ENCODE data around the gene KRT2. TPM values are rescaled to one million over a fixed set of nuclear protein-coding genes. Genes with fewer than 3 reads are reported as not detected.
A peak's percentile ranks its signal among the peaks of the same experiment; 100 is the strongest.

The KRT2 gene
- total and polyA plus RNA-seq, 9 of the 15 experiments (the other 6 are each of a cell fraction or from before 2014, with no cell fraction given) = 0.03 to 0.69 (median 0.07) TPM; not detected in 2

DNA sequence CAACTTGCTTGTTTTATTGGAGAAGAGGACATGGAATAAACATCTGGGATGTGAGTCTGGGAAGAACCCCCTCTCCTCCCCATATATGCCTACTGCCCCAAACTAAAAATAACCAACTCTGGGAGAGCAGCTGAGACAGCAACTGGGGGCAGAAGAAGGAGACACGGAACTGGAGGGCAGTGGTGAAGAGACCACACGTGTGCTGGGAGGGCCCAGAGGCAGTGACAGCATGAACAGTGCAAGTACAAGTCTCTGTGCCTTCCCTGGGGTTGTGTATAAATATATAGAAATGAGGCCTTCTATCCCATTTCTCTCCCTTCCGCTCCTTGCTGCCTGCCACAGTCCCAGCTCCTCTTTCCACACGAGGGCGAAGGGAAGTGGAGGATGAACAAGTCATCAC, 29.7 kb downstream of the KRT2 start:
- Histone ChIP-seq H3K9ac (ENCODE audit: insufficient read depth in 1 of 2, low read depth in 2 of 2, low read length in 2 of 2) (no peak overlapping the region), H4K20me1 (replicated peaks; ENCODE audit: control insufficient read depth, insufficient read depth, low read length) (no peaks in the 10 kb centered on the region), H2AFZ (ENCODE audit: low read depth, low read length) (0 out of 2 replicates have a peak overlapping the region, but pooled peaks have one; percentile 13), H3K4me3 (no peak overlapping the region), H3K79me2 (ENCODE audit: control insufficient read depth, insufficient read depth, low read length) (no peaks in the 10 kb centered on the region), H3K27me3 (ENCODE audit: control insufficient read depth in 2 of 2, insufficient read depth in 2 of 2, low read length in 2 of 2) (peaks cover 4 to 8% of the 10 kb centered on the region in 2 experiments; a peak in 4 of 5 replicates), H3K4me1 (replicated peaks in 1 of 2; ENCODE audit: control insufficient read depth in 2 of 2, insufficient read depth in 2 of 2, low read length in 2 of 2) (peaks cover 0 to 15% of the 10 kb centered on the region in 2 experiments; a peak in 3 of 5 replicates), H3K27ac (ENCODE audit: extremely low read depth, low read depth, low read length) (no peak overlapping the region), H3K9me3 (replicated peaks; ENCODE audit: control insufficient read depth, insufficient read depth, low read depth, low read length) (no peaks in the 10 kb centered on the region), H3K4me2 (ENCODE audit: insufficient read depth, low read length) (no peak overlapping the region), H3K36me3 (ENCODE audit: control insufficient read depth, insufficient read depth, low read length) (no peaks in the 10 kb centered on the region), H3K9me1 (ENCODE audit: control insufficient read depth, insufficient read depth, low read length) (no peaks in the 10 kb centered on the region)
- intact Hi-C loops (cut with micrococcal nuclease) = no loop called here
- ChIA-PET CTCF (ENCODE audit: low intra/inter-chr PET ratio) (no interaction called here), POLR2A (no interaction called here)
- FAIRE-seq (no peak), ATAC-seq (no peak), DNase-seq (ENCODE audit: extremely low read depth in 1 of 4, low spot score in 3 of 4) (no peak)
- 44% methylated on average over 5 of the region's 5 CpGs for WGBS (ENCODE audit: insufficient coverage, low coverage, missing lambda C conversion rate)
- TF ChIP-seq KHSRP (IDR thresholded peaks at IDR 0.05) = no peak
- no peak for TF ChIP-seq ZNF583 (CRISPR knock-in tag; IDR thresholded peaks at IDR 0.05)
- TF ChIP-seq SMARCC2 (IDR thresholded peaks at IDR 0.05; ENCODE audit: low read depth) = no peak
- TF ChIP-seq, protein P1, sequence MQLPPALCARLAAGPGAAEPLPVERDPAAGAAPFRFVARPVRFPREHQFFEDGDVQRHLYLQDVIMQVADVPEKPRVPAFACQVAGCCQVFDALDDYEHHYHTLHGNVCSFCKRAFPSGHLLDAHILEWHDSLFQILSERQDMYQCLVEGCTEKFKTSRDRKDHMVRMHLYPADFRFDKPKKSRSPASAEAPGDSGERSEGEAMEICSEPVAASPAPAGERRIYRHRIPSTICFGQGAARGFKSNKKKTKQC (CRISPR knock-in tag; IDR thresholded peaks at IDR 0.05) = no peak
- BruUV-seq (replicated peaks) = no TSS peak
- in situ Hi-C loops (cut with MboI) = no loop called here

DNA sequence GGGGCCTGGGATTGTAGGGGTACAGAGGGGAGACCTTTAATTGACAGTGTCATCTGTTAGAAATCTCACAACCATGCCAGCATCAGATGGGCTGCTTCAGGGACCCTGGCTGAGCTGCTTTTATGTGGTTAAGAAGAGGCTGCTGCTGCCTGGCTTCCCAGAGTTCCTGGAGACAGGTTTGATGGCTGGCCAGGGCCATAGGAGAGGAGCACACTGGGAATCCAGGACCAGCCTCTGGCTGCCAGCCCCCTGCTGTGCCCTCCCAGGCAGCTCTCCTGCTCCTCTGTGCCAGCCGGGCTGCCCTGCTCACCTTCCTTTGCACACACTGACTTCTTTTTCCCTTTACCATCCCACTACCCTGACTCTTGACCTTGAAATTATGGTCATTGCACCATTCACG, 33.1 kb downstream of the KRT2 start:
- H3K4me3 ChIP-seq = no peak overlapping the region
- POLR2A ChIA-PET = no interaction called here
- peaks cover 7 to 29% of the 10 kb centered on the region in 2 experiments; a peak in 4 of 5 replicates for H3K27me3 ChIP-seq (ENCODE audit: control insufficient read depth in 2 of 2, insufficient read depth in 2 of 2, low read length in 2 of 2)
- H3K36me3 ChIP-seq (ENCODE audit: control insufficient read depth, insufficient read depth, low read length) = no peaks in the 10 kb centered on the region
- no peaks in the 10 kb centered on the region for H3K4me1 ChIP-seq (replicated peaks in 1 of 2; ENCODE audit: control insufficient read depth in 2 of 2, insufficient read depth in 2 of 2, low read length in 2 of 2)
- no peak overlapping the region for H2AFZ ChIP-seq (ENCODE audit: low read depth, low read length)
- CTCF ChIA-PET (ENCODE audit: low intra/inter-chr PET ratio) = interaction anchor here (0.7 kb wide), 1 partner anchor 251 kb away, joined by 3 read pairs; no protein-coding TSS in a partner anchor
- H4K20me1 ChIP-seq (replicated peaks; ENCODE audit: control insufficient read depth, insufficient read depth, low read length) = no peaks in the 10 kb centered on the region
- FAIRE-seq (no peak), ATAC-seq (no peak), DNase-seq (ENCODE audit: extremely low read depth in 1 of 4, low spot score in 3 of 4) (no peak)
- H3K9me1 ChIP-seq (ENCODE audit: control insufficient read depth, insufficient read depth, low read length) = no peaks in the 10 kb centered on the region
- H3K79me2 ChIP-seq (ENCODE audit: control insufficient read depth, insufficient read depth, low read length) = no peaks in the 10 kb centered on the region
- H3K4me2 ChIP-seq (ENCODE audit: insufficient read depth, low read length) = no peak overlapping the region
- H3K27ac ChIP-seq (ENCODE audit: extremely low read depth, low read depth, low read length) = no peak overlapping the region
- H3K9me3 ChIP-seq (replicated peaks; ENCODE audit: control insufficient read depth, insufficient read depth, low read depth, low read length) = no peaks in the 10 kb centered on the region
- 11% methylated on average over 2 of the region's 2 CpGs for WGBS (ENCODE audit: insufficient coverage, low coverage, missing lambda C conversion rate)
- intact Hi-C loops (cut with micrococcal nuclease) = no loop called here
- no peak overlapping the region for H3K9ac ChIP-seq (ENCODE audit: insufficient read depth in 1 of 2, low read depth in 2 of 2, low read length in 2 of 2)
- BruUV-seq (replicated peaks) = no TSS peak
- in situ Hi-C loops (cut with MboI) = no loop called here
- TF ChIP-seq, protein P2, sequence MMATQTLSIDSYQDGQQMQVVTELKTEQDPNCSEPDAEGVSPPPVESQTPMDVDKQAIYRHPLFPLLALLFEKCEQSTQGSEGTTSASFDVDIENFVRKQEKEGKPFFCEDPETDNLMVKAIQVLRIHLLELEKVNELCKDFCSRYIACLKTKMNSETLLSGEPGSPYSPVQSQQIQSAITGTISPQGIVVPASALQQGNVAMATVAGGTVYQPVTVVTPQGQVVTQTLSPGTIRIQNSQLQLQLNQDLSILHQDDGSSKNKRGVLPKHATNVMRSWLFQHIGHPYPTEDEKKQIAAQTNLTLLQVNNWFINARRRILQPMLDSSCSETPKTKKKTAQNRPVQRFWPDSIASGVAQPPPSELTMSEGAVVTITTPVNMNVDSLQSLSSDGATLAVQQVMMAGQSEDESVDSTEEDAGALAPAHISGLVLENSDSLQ (IDR thresholded peaks at IDR 0.05) = no peak
- no peak for TF ChIP-seq NR2F6 (CRISPR knock-in tag; IDR thresholded peaks at IDR 0.05)
- TF ChIP-seq, protein P3, sequence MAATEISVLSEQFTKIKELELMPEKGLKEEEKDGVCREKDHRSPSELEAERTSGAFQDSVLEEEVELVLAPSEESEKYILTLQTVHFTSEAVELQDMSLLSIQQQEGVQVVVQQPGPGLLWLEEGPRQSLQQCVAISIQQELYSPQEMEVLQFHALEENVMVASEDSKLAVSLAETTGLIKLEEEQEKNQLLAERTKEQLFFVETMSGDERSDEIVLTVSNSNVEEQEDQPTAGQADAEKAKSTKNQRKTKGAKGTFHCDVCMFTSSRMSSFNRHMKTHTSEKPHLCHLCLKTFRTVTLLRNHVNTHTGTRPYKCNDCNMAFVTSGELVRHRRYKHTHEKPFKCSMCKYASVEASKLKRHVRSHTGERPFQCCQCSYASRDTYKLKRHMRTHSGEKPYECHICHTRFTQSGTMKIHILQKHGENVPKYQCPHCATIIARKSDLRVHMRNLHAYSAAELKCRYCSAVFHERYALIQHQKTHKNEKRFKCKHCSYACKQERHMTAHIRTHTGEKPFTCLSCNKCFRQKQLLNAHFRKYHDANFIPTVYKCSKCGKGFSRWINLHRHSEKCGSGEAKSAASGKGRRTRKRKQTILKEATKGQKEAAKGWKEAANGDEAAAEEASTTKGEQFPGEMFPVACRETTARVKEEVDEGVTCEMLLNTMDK (IDR thresholded peaks at IDR 0.05; ENCODE audit: borderline replicate concordance, insufficient read depth, low read depth, low read length, poor library complexity, severe bottlenecking) = no peak
- TF ChIP-seq, protein P4, sequence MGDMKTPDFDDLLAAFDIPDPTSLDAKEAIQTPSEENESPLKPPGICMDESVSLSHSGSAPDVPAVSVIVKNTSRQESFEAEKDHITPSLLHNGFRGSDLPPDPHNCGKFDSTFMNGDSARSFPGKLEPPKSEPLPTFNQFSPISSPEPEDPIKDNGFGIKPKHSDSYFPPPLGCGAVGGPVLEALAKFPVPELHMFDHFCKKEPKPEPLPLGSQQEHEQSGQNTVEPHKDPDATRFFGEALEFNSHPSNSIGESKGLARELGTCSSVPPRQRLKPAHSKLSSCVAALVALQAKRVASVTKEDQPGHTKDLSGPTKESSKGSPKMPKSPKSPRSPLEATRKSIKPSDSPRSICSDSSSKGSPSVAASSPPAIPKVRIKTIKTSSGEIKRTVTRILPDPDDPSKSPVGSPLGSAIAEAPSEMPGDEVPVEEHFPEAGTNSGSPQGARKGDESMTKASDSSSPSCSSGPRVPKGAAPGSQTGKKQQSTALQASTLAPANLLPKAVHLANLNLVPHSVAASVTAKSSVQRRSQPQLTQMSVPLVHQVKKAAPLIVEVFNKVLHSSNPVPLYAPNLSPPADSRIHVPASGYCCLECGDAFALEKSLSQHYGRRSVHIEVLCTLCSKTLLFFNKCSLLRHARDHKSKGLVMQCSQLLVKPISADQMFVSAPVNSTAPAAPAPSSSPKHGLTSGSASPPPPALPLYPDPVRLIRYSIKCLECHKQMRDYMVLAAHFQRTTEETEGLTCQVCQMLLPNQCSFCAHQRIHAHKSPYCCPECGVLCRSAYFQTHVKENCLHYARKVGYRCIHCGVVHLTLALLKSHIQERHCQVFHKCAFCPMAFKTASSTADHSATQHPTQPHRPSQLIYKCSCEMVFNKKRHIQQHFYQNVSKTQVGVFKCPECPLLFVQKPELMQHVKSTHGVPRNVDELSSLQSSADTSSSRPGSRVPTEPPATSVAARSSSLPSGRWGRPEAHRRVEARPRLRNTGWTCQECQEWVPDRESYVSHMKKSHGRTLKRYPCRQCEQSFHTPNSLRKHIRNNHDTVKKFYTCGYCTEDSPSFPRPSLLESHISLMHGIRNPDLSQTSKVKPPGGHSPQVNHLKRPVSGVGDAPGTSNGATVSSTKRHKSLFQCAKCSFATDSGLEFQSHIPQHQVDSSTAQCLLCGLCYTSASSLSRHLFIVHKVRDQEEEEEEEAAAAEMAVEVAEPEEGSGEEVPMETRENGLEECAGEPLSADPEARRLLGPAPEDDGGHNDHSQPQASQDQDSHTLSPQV (IDR thresholded peaks at IDR 0.05) = no peak

Data from K562 (cell line).